ENCODE measurements around the gene CCRL2.
A peak's percentile ranks its signal among the peaks of the same experiment; 100 is the strongest.

Gene CCRL2

GRCh38 chr3:46375814-46376213 lies 31.2 kb upstream of the CCRL2 start:
- DNase-seq: no peak
- Mint-ChIP-seq H3K4me1 (peaks cover 2% of the 10 kb centered on the region), H3K27me3 (ENCODE audit: low read depth, poor library complexity) (peaks cover 32% of the 10 kb centered on the region), H3K9me3 (no peaks in the 10 kb centered on the region), H3K36me3 (ENCODE audit: low read depth) (no peaks in the 10 kb centered on the region), H3K27ac (no peak overlapping the region), H3K4me3 (no peak overlapping the region)
- TF ChIP-seq CTCF (IDR thresholded peaks at IDR 0.05): no peak

GRCh38 chr3:46378426-46378942 lies 28.6 kb upstream of the CCRL2 start:
- Mint-ChIP-seq H3K4me1 (no peaks in the 10 kb centered on the region), H3K27ac (no peak overlapping the region), H3K27me3 (ENCODE audit: low read depth, poor library complexity) (peaks cover 32% of the 10 kb centered on the region), H3K9me3 (no peaks in the 10 kb centered on the region), H3K4me3 (no peak overlapping the region), H3K36me3 (ENCODE audit: low read depth) (no peaks in the 10 kb centered on the region)
- peak; percentile 73 for DNase-seq
- peak; percentile 67 for TF ChIP-seq CTCF (IDR thresholded peaks at IDR 0.05)

- no peak for TF ChIP-seq CTCF (IDR thresholded peaks at IDR 0.05)
- Mint-ChIP-seq H3K9me3 (no peaks in the 10 kb centered on the region), H3K4me1 (no peaks in the 10 kb centered on the region), H3K36me3 (ENCODE audit: low read depth) (no peaks in the 10 kb centered on the region), H3K27me3 (ENCODE audit: low read depth, poor library complexity) (peaks cover 10% of the 10 kb centered on the region), H3K27ac (no peak overlapping the region), H3K4me3 (no peak overlapping the region)
- no peak for DNase-seq
Observed at GRCh38 chr3:46380471-46381221, 26.4 kb upstream of the CCRL2 start.

- no peaks in the 10 kb centered on the region for H3K36me3 Mint-ChIP-seq (ENCODE audit: low read depth)
- H3K4me3 Mint-ChIP-seq: no peak overlapping the region
- no peak for TF ChIP-seq CTCF (IDR thresholded peaks at IDR 0.05)
- no peak for DNase-seq
- no peak overlapping the region for H3K27ac Mint-ChIP-seq
- peaks cover under 1% of the 10 kb centered on the region for H3K9me3 Mint-ChIP-seq
- no peaks in the 10 kb centered on the region for H3K4me1 Mint-ChIP-seq
- H3K27me3 Mint-ChIP-seq (ENCODE audit: low read depth, poor library complexity): peaks cover 9% of the 10 kb centered on the region
Observed at GRCh38 chr3:46381625-46382024, 25.4 kb upstream of the CCRL2 start.

- DNase-seq: no peak
- H3K9me3 Mint-ChIP-seq: peaks cover 3% of the 10 kb centered on the region
- no peaks in the 10 kb centered on the region for H3K4me1 Mint-ChIP-seq
- H3K27me3 Mint-ChIP-seq (ENCODE audit: low read depth, poor library complexity): peaks cover 11% of the 10 kb centered on the region
- no peak overlapping the region for H3K4me3 Mint-ChIP-seq
- no peak overlapping the region for H3K27ac Mint-ChIP-seq
- TF ChIP-seq CTCF (IDR thresholded peaks at IDR 0.05): no peak
- H3K36me3 Mint-ChIP-seq (ENCODE audit: low read depth): no peaks in the 10 kb centered on the region
Observed at GRCh38 chr3:46383211-46383950, 23.7 kb upstream of the CCRL2 start.
